ENCODE data around the gene HOMER2.
A peak's percentile ranks its signal among the peaks of the same experiment; 100 is the strongest.
"Not testable (repeated sequence)": the region's sequence is repeated elsewhere in the genome, so short reads cannot be mapped to it uniquely, and the experiment has no call there.

Gene HOMER2

GRCh38 chr15:82952158-82953081, at the start of gene HOMER2:
Gene HOMER2 (minus strand): TSS chr15:82952720. CDS start chr15:82952535, 185 bp downstream.
- H3K36me3 Mint-ChIP-seq, result no peaks in the 10 kb centered on the region
- H3K9me3 Mint-ChIP-seq, result no peaks in the 10 kb centered on the region
- peak; percentile 37 for DNase-seq
- no peak within 1 kb of the TSS for H3K27ac Mint-ChIP-seq
- H3K4me3 Mint-ChIP-seq, result peak within 1 kb of the TSS; percentile 59
- peaks cover 3% of the 10 kb centered on the region for H3K4me1 Mint-ChIP-seq
- CTCF ChIA-PET, result no interaction called here
- peaks cover 15% of the 10 kb centered on the region for H3K27me3 Mint-ChIP-seq

GRCh38 chr15:83000672-83001031, 48.1 kb upstream of the HOMER2 start:
- H3K36me3 Mint-ChIP-seq, H3K9me3 Mint-ChIP-seq, H3K4me3 Mint-ChIP-seq, DNase-seq, H3K27me3 Mint-ChIP-seq, H3K27ac Mint-ChIP-seq, H3K4me1 Mint-ChIP-seq: not testable (repeated sequence)
- CTCF ChIA-PET, result interaction anchor here (1.3 to 4.9 kb wide), 13 partner anchors 10 to 470 kb away, joined by 3 to 61 read pairs (median 4); partner anchors contain the start of genes C15orf40 and RAMAC

- no peaks in the 10 kb centered on the region for H3K27me3 Mint-ChIP-seq
- peaks cover 8% of the 10 kb centered on the region for H3K4me1 Mint-ChIP-seq
- no peaks in the 10 kb centered on the region for H3K9me3 Mint-ChIP-seq
- H3K36me3 Mint-ChIP-seq, result peaks cover 4% of the 10 kb centered on the region
- CTCF ChIA-PET, result interaction anchor here (0.6 to 4.9 kb wide), 17 partner anchors 11 to 469 kb away, joined by 3 to 61 read pairs (median 4); partner anchors contain the start of genes C15orf40 and RAMAC
- H3K27ac Mint-ChIP-seq, result no peak overlapping the region
- peak; percentile 55 for DNase-seq
- H3K4me3 Mint-ChIP-seq, result peak overlapping the region; percentile 47
Measured at GRCh38 chr15:82999905-83000671, 47.6 kb upstream of the HOMER2 start.

- H3K4me1 Mint-ChIP-seq, result peaks cover 8% of the 10 kb centered on the region
- DNase-seq, result no peak
- no peak overlapping the region for H3K4me3 Mint-ChIP-seq
- H3K36me3 Mint-ChIP-seq, result no peaks in the 10 kb centered on the region
- no peak overlapping the region for H3K27ac Mint-ChIP-seq
- CTCF ChIA-PET, result interaction anchor here (0.8 to 4.9 kb wide), 12 partner anchors 11 to 469 kb away, joined by 3 to 61 read pairs (median 4); partner anchors contain the start of genes C15orf40 and RAMAC
- no peaks in the 10 kb centered on the region for H3K9me3 Mint-ChIP-seq
- no peaks in the 10 kb centered on the region for H3K27me3 Mint-ChIP-seq
Measured at GRCh38 chr15:82999426-82999825, 46.9 kb upstream of the HOMER2 start.

GRCh38 chr15:82995938-82996337, 43.4 kb upstream of the HOMER2 start:
- DNase-seq, result no peak
- H3K4me3 Mint-ChIP-seq, result no peak overlapping the region
- no peaks in the 10 kb centered on the region for H3K27me3 Mint-ChIP-seq
- H3K9me3 Mint-ChIP-seq, result no peaks in the 10 kb centered on the region
- H3K27ac Mint-ChIP-seq, result no peak overlapping the region
- CTCF ChIA-PET, result interaction anchor here (1.0 kb wide), 1 partner anchor 130 kb away, joined by 3 read pairs; no protein-coding TSS in a partner anchor
- peaks cover 8% of the 10 kb centered on the region for H3K4me1 Mint-ChIP-seq
- peaks cover 5% of the 10 kb centered on the region for H3K36me3 Mint-ChIP-seq

GRCh38 chr15:82995076-82995475, 42.6 kb upstream of the HOMER2 start:
- CTCF ChIA-PET, result interaction anchor here (0.6 kb wide), 1 partner anchor 145 kb away, joined by 3 read pairs; no protein-coding TSS in a partner anchor
- Mint-ChIP-seq H3K27me3 (no peaks in the 10 kb centered on the region), H3K4me3 (no peak overlapping the region), H3K27ac (no peak overlapping the region), H3K4me1 (peaks cover 3% of the 10 kb centered on the region), H3K9me3 (no peaks in the 10 kb centered on the region), H3K36me3 (peaks cover 9% of the 10 kb centered on the region)
- DNase-seq, result no peak

GRCh38 chr15:82993144-82993543, 40.6 kb upstream of the HOMER2 start:
- no peaks in the 10 kb centered on the region for H3K27me3 Mint-ChIP-seq
- CTCF ChIA-PET, result no interaction called here
- H3K27ac Mint-ChIP-seq, result no peak overlapping the region
- peaks cover 21% of the 10 kb centered on the region for H3K36me3 Mint-ChIP-seq
- peaks cover 6% of the 10 kb centered on the region for H3K4me1 Mint-ChIP-seq
- no peak overlapping the region for H3K4me3 Mint-ChIP-seq
- no peak for DNase-seq
- H3K9me3 Mint-ChIP-seq, result no peaks in the 10 kb centered on the region

GRCh38 chr15:82992436-82992998, 40.0 kb upstream of the HOMER2 start:
- Mint-ChIP-seq H3K27ac (no peak overlapping the region), H3K36me3 (peaks cover 25% of the 10 kb centered on the region), H3K4me3 (no peak overlapping the region), H3K4me1 (peaks cover 8% of the 10 kb centered on the region), H3K9me3 (no peaks in the 10 kb centered on the region), H3K27me3 (no peaks in the 10 kb centered on the region)
- CTCF ChIA-PET, result interaction anchor here (0.6 to 1.1 kb wide), 2 partner anchors 143 to 450 kb away, joined by 3 read pairs; no protein-coding TSS in a partner anchor
- DNase-seq, result no peak

GRCh38 chr15:82986442-82986780, 33.9 kb upstream of the HOMER2 start:
- Mint-ChIP-seq H3K4me1 (peaks cover 34% of the 10 kb centered on the region), H3K4me3 (peak overlapping the region; percentile 97), H3K27ac (peak overlapping the region; percentile 91), H3K9me3 (no peaks in the 10 kb centered on the region), H3K27me3 (no peaks in the 10 kb centered on the region), H3K36me3 (peaks cover 40% of the 10 kb centered on the region)
- DNase-seq, result peak; percentile 45
- CTCF ChIA-PET, result interaction anchor here (0.8 to 2.9 kb wide), 5 partner anchors 10 to 456 kb away, joined by 3 to 10 read pairs (median 8); no protein-coding TSS in a partner anchor

GRCh38 chr15:82985688-82986441, 33.3 kb upstream of the HOMER2 start, which contains the start of gene RAMAC:
Gene RAMAC (plus strand): TSS chr15:82986210. CDS start chr15:82989019, 2,809 bp downstream.
- Mint-ChIP-seq H3K4me1 (peaks cover 34% of the 10 kb centered on the region), H3K27ac (peak within 1 kb of the TSS; percentile 91), H3K36me3 (peaks cover 39% of the 10 kb centered on the region), H3K9me3 (no peaks in the 10 kb centered on the region), H3K4me3 (peak within 1 kb of the TSS; percentile 97), H3K27me3 (no peaks in the 10 kb centered on the region)
- CTCF ChIA-PET, result interaction anchor here (1.2 to 2.9 kb wide), 4 partner anchors 14 to 455 kb away, joined by 5 to 10 read pairs (median 8); no protein-coding TSS in a partner anchor
- peak; percentile 95 for DNase-seq

GRCh38 chr15:82980981-82981380, 28.5 kb upstream of the HOMER2 start:
- H3K27ac Mint-ChIP-seq, result no peak overlapping the region
- no peaks in the 10 kb centered on the region for H3K27me3 Mint-ChIP-seq
- CTCF ChIA-PET, result no interaction called here
- H3K4me3 Mint-ChIP-seq, result no peak overlapping the region
- H3K4me1 Mint-ChIP-seq, result peaks cover 13% of the 10 kb centered on the region
- H3K9me3 Mint-ChIP-seq, result no peaks in the 10 kb centered on the region
- peaks cover 11% of the 10 kb centered on the region for H3K36me3 Mint-ChIP-seq
- DNase-seq, result no peak

- Mint-ChIP-seq H3K36me3 (peaks cover 5% of the 10 kb centered on the region), H3K27ac (no peak overlapping the region), H3K4me3 (no peak overlapping the region), H3K4me1 (peaks cover 2% of the 10 kb centered on the region), H3K9me3 (no peaks in the 10 kb centered on the region), H3K27me3 (no peaks in the 10 kb centered on the region)
- CTCF ChIA-PET, result no interaction called here
- DNase-seq, result no peak
Measured at GRCh38 chr15:82979726-82980125, 27.2 kb upstream of the HOMER2 start.

GRCh38 chr15:82978438-82978837, 25.9 kb upstream of the HOMER2 start:
- Mint-ChIP-seq H3K27me3 (no peaks in the 10 kb centered on the region), H3K27ac (no peak overlapping the region), H3K4me3 (no peak overlapping the region), H3K4me1 (no peaks in the 10 kb centered on the region), H3K36me3 (peaks cover 3% of the 10 kb centered on the region), H3K9me3 (no peaks in the 10 kb centered on the region)
- CTCF ChIA-PET, result interaction anchor here (1.5 kb wide), 1 partner anchor 10 kb away, joined by 3 read pairs; no protein-coding TSS in a partner anchor
- no peak for DNase-seq
